GM12878 (cell line): ENCODE measurements around the gene CLNS1A. TPM values are rescaled to one million over a fixed set of nuclear protein-coding genes. Genes with fewer than 3 reads are reported as not detected.

Experiments
- ATAC-seq: fragments of 200-7000 bp; cut with Tn5 transposase; 3 replicates; pipeline ENCODE4 v1.9.1; 2020; ENCODE audit warnings: mild to moderate bottlenecking, moderate library complexity
- BruUV-seq: library from RNA; stranded (reverse); fragments of 400-500 nt; replicated peaks from 2 replicates; lab custom pipeline; 2021; lab: Mats Ljungman, UMichigan
- CTCF ChIA-PET: fragments of 300-600 bp; sonication (Branson Sonifier 250); formaldehyde crosslinking; extraction: SDS; loops from one replicate; lab custom pipeline; 2021; ENCODE audit warnings: inconsistent platforms; lab: Yijun Ruan, JAX
- POLR2A ChIA-PET: fragments of 350-600 bp; formaldehyde crosslinking; extraction: SDS; loops from one replicate; lab custom pipeline; 2021; ENCODE audit warnings: inconsistent platforms; lab: Charles Lee
- RAD21 ChIA-PET: fragments of 300-600 bp; sonication (Branson Sonifier 250); formaldehyde crosslinking; loops from one replicate; lab custom pipeline; 2023; ENCODE audit warnings: antibody characterized with exemption; ENCODE audit not compliant: unreplicated experiment; lab: Charles Lee
- SMC1A ChIA-PET: fragments of 300-600 bp; sonication (Branson Sonifier 250); formaldehyde crosslinking; loops from one replicate; lab custom pipeline; 2023; ENCODE audit not compliant: unreplicated experiment, uncharacterized antibody; lab: Charles Lee
- DNase-seq: peaks from one replicate; pipeline ENCODE4 v3.0.0-alpha.2; 2011; ENCODE audit warnings: low read depth, low spot score
- FAIRE-seq: peaks from 3 replicates; lab custom pipeline; 2011; peaks lifted over from hg19 to GRCh38; lab: Jason Lieb, UNC
- H2AFZ ChIP-seq: 2 replicates; pipeline ENCODE4 v1.6.0; 2011; ENCODE audit warnings: low read depth, low read length, control low read depth; ENCODE audit not compliant: control insufficient read depth
- H3K27ac ChIP-seq: 2 replicates; pipeline ENCODE4 v1.5.1; 2011; ENCODE audit warnings: control low read depth; ENCODE audit not compliant: control insufficient read depth, insufficient read depth
- H3K27me3 ChIP-seq, 2 experiments: replicated peaks in 1 of 2; 2 replicates each; pipeline versions ENCODE4 v1.6.0 to v1.6.1; 2011; ENCODE audit warnings: low read length in 1 of 2; ENCODE audit not compliant: control insufficient read depth in 2 of 2, insufficient read depth in 2 of 2
- H3K36me3 ChIP-seq, 2 experiments: 2 replicates each; pipeline ENCODE4 v1.5.1; 2011; ENCODE audit warnings: low read length in 1 of 2; ENCODE audit not compliant: control insufficient read depth in 2 of 2, insufficient read depth in 2 of 2
- H3K4me1 ChIP-seq: 2 replicates; pipeline ENCODE4 v1.6.1; 2011; ENCODE audit warnings: mild to moderate bottlenecking, low read length, moderate library complexity, mixed read lengths; ENCODE audit not compliant: control insufficient read depth, insufficient read depth
- H3K4me2 ChIP-seq: 2 replicates; pipeline ENCODE4 v1.6.0; 2011; ENCODE audit warnings: control low read depth; ENCODE audit not compliant: control insufficient read depth, insufficient read depth
- H3K4me3 ChIP-seq: fragments of 200-600 bp; sonication (generic); 2 replicates; pipeline ENCODE4 v1.5.1; 2016
- H3K79me2 ChIP-seq: 2 replicates; pipeline ENCODE4 v1.6.0; 2011; ENCODE audit warnings: low read length; ENCODE audit not compliant: control insufficient read depth, insufficient read depth
- H3K9ac ChIP-seq: 2 replicates; pipeline ENCODE4 v1.8.0; 2011; ENCODE audit warnings: low read length, control low read depth, mixed read lengths; ENCODE audit not compliant: control insufficient read depth, insufficient read depth
- H3K9me3 ChIP-seq: replicated peaks from 3 replicates; pipeline ENCODE4 v1.5.1; 2011; ENCODE audit warnings: mild to moderate bottlenecking, low read length; ENCODE audit not compliant: control insufficient read depth, insufficient read depth
- H4K20me1 ChIP-seq: 2 replicates; pipeline ENCODE4 v1.6.0; 2011; ENCODE audit not compliant: control insufficient read depth, insufficient read depth
- BHLHE40 ChIP-seq, 2 experiments: fragments of 450-650 bp in 1 of 2; IDR thresholded peaks; 2 replicates each; pipeline ENCODE4 v1.6.1; 2011 to 2017; ENCODE audit warnings: low read depth in 2 of 2, borderline replicate concordance in 1 of 2, improper control_type of control experiment in 1 of 2, low read length in 1 of 2, mild to moderate bottlenecking in 1 of 2
- BRCA1 ChIP-seq: IDR thresholded peaks from 2 replicates; pipeline ENCODE4 v1.6.1; 2011; ENCODE audit warnings: low read depth, low read length, improper control_type of control experiment
- CTCF ChIP-seq, 3 experiments: IDR thresholded peaks in 2 of 3; conservative IDR thresholded peaks in 1 of 3; 2 replicates each; pipeline ENCODE4 v1.5.1; 2011; ENCODE audit warnings: low read depth in 3 of 3, low read length in 3 of 3, mild to moderate bottlenecking in 3 of 3, control low read depth in 2 of 3, moderate library complexity in 2 of 3, inconsistent platforms in 1 of 3, mixed read lengths in 1 of 3; ENCODE audit not compliant: control insufficient read depth in 2 of 3, insufficient read depth in 1 of 3; ENCODE audit errors: extremely low read depth in 1 of 3
- DPF2 ChIP-seq: fragments of 450-650 bp; IDR thresholded peaks from 2 replicates; pipeline ENCODE4 v1.6.1; 2017; ENCODE audit warnings: mild to moderate bottlenecking
- FOXK2 ChIP-seq: fragments of 450-650 bp; IDR thresholded peaks from 2 replicates; pipeline ENCODE4 v1.6.1; 2017; ENCODE audit warnings: mild to moderate bottlenecking, moderate library complexity
- HDGF ChIP-seq: fragments of 450-650 bp; IDR thresholded peaks from 2 replicates; pipeline ENCODE4 v1.6.1; 2016; ENCODE audit warnings: antibody characterized with exemption
- JUNB ChIP-seq: IDR thresholded peaks from 2 replicates; pipeline ENCODE4 v1.6.1; 2016; ENCODE audit warnings: antibody characterized with exemption, mild to moderate bottlenecking
- MTA3 ChIP-seq: IDR thresholded peaks from 2 replicates; pipeline ENCODE4 v1.6.1; 2012; ENCODE audit warnings: low read length, inconsistent platforms, borderline replicate concordance
- NFXL1 ChIP-seq: fragments of 450-650 bp; IDR thresholded peaks from 2 replicates; pipeline ENCODE4 v1.6.1; 2017; ENCODE audit warnings: antibody characterized with exemption, mild to moderate bottlenecking, borderline replicate concordance
- RBBP5 ChIP-seq: fragments of 200-600 bp; sonication (generic); conservative IDR thresholded peaks from 2 replicates; pipeline ENCODE4 v1.6.1; 2016
- RELA ChIP-seq: fragments of 450-650 bp; IDR thresholded peaks from 2 replicates; pipeline ENCODE4 v1.8.0; 2014; ENCODE audit warnings: borderline replicate concordance; ENCODE audit not compliant: partially characterized antibody
- SP1 ChIP-seq: IDR thresholded peaks from one replicate; pipeline ENCODE4 v1.6.1; 2011; ENCODE audit warnings: low read depth, low read length
- TCF12 ChIP-seq: IDR thresholded peaks from 2 replicates; pipeline ENCODE4 v1.6.1; 2011; ENCODE audit warnings: low read depth, mild to moderate bottlenecking, low read length
- YY1 ChIP-seq: IDR thresholded peaks from 2 replicates; pipeline ENCODE4 v1.6.1; 2011; ENCODE audit warnings: low read depth, mild to moderate bottlenecking, low read length
- WGBS: methylation state at CpG from one replicate; pipeline ENCODE4 v1.1.6; 2016; ENCODE audit warnings: low lambda C conversion rate; ENCODE audit not compliant: insufficient replicate concordance, insufficient coverage; ENCODE audit errors: missing lambda C conversion rate; 5-methylcytosine and 5-hydroxymethylcytosine counted together
- in situ Hi-C: fragments of 300-500 bp; cut with MboI; formaldehyde crosslinking; loops from 9 replicates; pipeline ENCODE4 v1.14.3; 2018; ENCODE audit warnings: mixed read lengths
- intact Hi-C: fragments of 100-400 bp; cut with micrococcal nuclease; formaldehyde crosslinking; loops from one replicate; pipeline ENCODE4 v1.14.2; 2022; ENCODE audit not compliant: unreplicated experiment
- polyA plus RNA-seq, 11 experiments: library from polyadenylated mRNA; depleted of rRNA in 4 of 11; unstranded in 6 of 11; stranded (reverse) in 5 of 11; fragments of >200 nt; fragmentation: Nextera tagmentation in 4 of 11; fragmentation: Illumina TruSeq in 1 of 11; extraction: Ambion mirVana in 4 of 11; extraction: Trizol in 1 of 11; gene quantifications; 1 replicate in 1 of 11; 2 replicates in 10 of 11; pipeline versions ENCODE4 v1.2.1 to v1.2.3, GENCODE V29; 2011 to 2016; ENCODE audit warnings: inconsistent platforms in 2 of 11, missing spikeins in 2 of 11, low read depth in 1 of 11
- total RNA-seq, 4 experiments: library from RNA; depleted of rRNA in 3 of 4; stranded (reverse); fragments of >200 nt in 3 of 4; fragmentation: Illumina TruSeq in 1 of 4; extraction: Trizol in 1 of 4; gene quantifications; 2 replicates each; pipeline versions ENCODE4 v1.2.1 to v1.2.3, GENCODE V29; 2013 to 2021
- TF ChIP-seq, protein P1 (sequence below): fragments of 450-650 bp; IDR thresholded peaks from 2 replicates; pipeline ENCODE4 v1.6.1; 2017; ENCODE audit warnings: borderline replicate concordance
- TF ChIP-seq, protein P2 (sequence below): IDR thresholded peaks from 2 replicates; pipeline ENCODE4 v1.6.1; 2012; ENCODE audit warnings: improper control_type of control experiment, low read depth, low read length; ENCODE audit not compliant: insufficient replicate concordance

The CLNS1A gene
- total and polyA plus RNA-seq, 10 of the 15 experiments (the other 5 are each of a cell fraction or from before 2014, with no cell fraction given), result 74.1 to 247 (median 167) TPM

- BruUV-seq, result no TSS peak
- no peaks in the 10 kb centered on the region for H3K36me3 ChIP-seq
- in situ Hi-C loops, result no loop called here
- H3K4me2 ChIP-seq, result no peak overlapping the region
- intact Hi-C loops, result no loop called here
- SMC1A ChIA-PET, result no interaction called here
- DNase-seq, result no peak
- POLR2A ChIA-PET, result interaction anchor here (0.6 kb wide), 1 partner anchor 17 kb away, joined by 3 read pairs; no protein-coding TSS in a partner anchor
- no peak overlapping the region for H3K27ac ChIP-seq
- H3K79me2 ChIP-seq, result no peaks in the 10 kb centered on the region
- H3K4me1 ChIP-seq, result no peaks in the 10 kb centered on the region
- H2AFZ ChIP-seq, result no peak overlapping the region
- RAD21 ChIA-PET, result no interaction called here
- TF ChIP-seq YY1 (no peak), TCF12 (no peak), RBBP5 (no peak), BRCA1 (no peak), RELA (no peak), SP1 (no peak), JUNB (no peak), FOXK2 (no peak), HDGF (no peak), NFXL1 (no peak), BHLHE40 (IDR thresholded peaks at IDR 0.05; ENCODE audit: borderline replicate concordance in 1 of 2, low read depth in 2 of 2, low read length in 1 of 2) (no peak), MTA3 (no peak), CTCF (IDR thresholded peaks at IDR 0.05 in 2 of 3, conservative IDR thresholded peaks at IDR 0.05 in 1 of 3; ENCODE audit: control insufficient read depth in 2 of 3, extremely low read depth in 1 of 3, insufficient read depth in 1 of 3, low read depth in 3 of 3, low read length in 3 of 3) (no peak), DPF2 (no peak)
- TF ChIP-seq, protein P1, sequence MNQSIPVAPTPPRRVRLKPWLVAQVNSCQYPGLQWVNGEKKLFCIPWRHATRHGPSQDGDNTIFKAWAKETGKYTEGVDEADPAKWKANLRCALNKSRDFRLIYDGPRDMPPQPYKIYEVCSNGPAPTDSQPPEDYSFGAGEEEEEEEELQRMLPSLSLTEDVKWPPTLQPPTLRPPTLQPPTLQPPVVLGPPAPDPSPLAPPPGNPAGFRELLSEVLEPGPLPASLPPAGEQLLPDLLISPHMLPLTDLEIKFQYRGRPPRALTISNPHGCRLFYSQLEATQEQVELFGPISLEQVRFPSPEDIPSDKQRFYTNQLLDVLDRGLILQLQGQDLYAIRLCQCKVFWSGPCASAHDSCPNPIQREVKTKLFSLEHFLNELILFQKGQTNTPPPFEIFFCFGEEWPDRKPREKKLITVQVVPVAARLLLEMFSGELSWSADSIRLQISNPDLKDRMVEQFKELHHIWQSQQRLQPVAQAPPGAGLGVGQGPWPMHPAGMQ, result no peak
- TF ChIP-seq, protein P2, sequence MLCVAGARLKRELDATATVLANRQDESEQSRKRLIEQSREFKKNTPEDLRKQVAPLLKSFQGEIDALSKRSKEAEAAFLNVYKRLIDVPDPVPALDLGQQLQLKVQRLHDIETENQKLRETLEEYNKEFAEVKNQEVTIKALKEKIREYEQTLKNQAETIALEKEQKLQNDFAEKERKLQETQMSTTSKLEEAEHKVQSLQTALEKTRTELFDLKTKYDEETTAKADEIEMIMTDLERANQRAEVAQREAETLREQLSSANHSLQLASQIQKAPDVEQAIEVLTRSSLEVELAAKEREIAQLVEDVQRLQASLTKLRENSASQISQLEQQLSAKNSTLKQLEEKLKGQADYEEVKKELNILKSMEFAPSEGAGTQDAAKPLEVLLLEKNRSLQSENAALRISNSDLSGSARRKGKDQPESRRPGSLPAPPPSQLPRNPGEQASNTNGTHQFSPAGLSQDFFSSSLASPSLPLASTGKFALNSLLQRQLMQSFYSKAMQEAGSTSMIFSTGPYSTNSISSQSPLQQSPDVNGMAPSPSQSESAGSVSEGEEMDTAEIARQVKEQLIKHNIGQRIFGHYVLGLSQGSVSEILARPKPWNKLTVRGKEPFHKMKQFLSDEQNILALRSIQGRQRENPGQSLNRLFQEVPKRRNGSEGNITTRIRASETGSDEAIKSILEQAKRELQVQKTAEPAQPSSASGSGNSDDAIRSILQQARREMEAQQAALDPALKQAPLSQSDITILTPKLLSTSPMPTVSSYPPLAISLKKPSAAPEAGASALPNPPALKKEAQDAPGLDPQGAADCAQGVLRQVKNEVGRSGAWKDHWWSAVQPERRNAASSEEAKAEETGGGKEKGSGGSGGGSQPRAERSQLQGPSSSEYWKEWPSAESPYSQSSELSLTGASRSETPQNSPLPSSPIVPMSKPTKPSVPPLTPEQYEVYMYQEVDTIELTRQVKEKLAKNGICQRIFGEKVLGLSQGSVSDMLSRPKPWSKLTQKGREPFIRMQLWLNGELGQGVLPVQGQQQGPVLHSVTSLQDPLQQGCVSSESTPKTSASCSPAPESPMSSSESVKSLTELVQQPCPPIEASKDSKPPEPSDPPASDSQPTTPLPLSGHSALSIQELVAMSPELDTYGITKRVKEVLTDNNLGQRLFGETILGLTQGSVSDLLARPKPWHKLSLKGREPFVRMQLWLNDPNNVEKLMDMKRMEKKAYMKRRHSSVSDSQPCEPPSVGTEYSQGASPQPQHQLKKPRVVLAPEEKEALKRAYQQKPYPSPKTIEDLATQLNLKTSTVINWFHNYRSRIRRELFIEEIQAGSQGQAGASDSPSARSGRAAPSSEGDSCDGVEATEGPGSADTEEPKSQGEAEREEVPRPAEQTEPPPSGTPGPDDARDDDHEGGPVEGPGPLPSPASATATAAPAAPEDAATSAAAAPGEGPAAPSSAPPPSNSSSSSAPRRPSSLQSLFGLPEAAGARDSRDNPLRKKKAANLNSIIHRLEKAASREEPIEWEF, result no peak
- TF ChIP-seq, all 136 proteins: peak for 0
- no peak overlapping the region for H3K4me3 ChIP-seq
- ATAC-seq, result no peak
- H3K9me3 ChIP-seq, result no peaks in the 10 kb centered on the region
- CTCF ChIA-PET, result no interaction called here
- no peaks in the 10 kb centered on the region for H3K27me3 ChIP-seq
- no peak overlapping the region for H3K9ac ChIP-seq
- H4K20me1 ChIP-seq, result no peaks in the 10 kb centered on the region
- no peak for FAIRE-seq
- 90% methylated on average over 4 of the region's 4 CpGs for WGBS
Observed at GRCh38 chr11:77654770-77655434, 17.3 kb upstream of the CLNS1A start.
